HCT116 (cell line): Measurements from ENCODE around the gene CCDC38. TPM values are rescaled to one million over a fixed set of nuclear protein-coding genes. Genes with fewer than 3 reads are reported as not detected.

Source experiments
- ATAC-seq: fragments of 200-7000 bp; cut with Tn5 transposase; 2 replicates; pipeline ENCODE4 v1.9.1; 2020; ENCODE audit warnings: mild to moderate bottlenecking, moderate library complexity
- BruUV-seq: library from RNA; stranded (reverse); fragments of 400-500 nt; replicated peaks from 2 replicates; lab custom pipeline; 2021; lab: Mats Ljungman, UMichigan
- CTCF ChIA-PET: fragments of 300-600 bp; sonication (Branson Sonifier 250); formaldehyde crosslinking; loops from one replicate; lab custom pipeline; 2021; ENCODE audit warnings: antibody characterized with exemption; lab: Charles Lee
- POLR2A ChIA-PET: fragments of 300-600, 350-600 bp; sonication (Branson Sonifier 250); formaldehyde crosslinking; loops from one replicate; lab custom pipeline; 2021; ENCODE audit warnings: antibody characterized with exemption; lab: Charles Lee
- RAD21 ChIA-PET, 2 experiments: fragments of 300-600 bp; sonication (Branson Sonifier 250); formaldehyde crosslinking; loops; one replicate each; lab custom pipeline; 2023; ENCODE audit warnings: low total read pairs in 2 of 2; ENCODE audit not compliant: uncharacterized antibody in 2 of 2, unreplicated experiment in 2 of 2, low non-redundant PET in 1 of 2; lab: Charles Lee
- DNase-seq: peaks from one replicate; pipeline ENCODE4 v3.0.0-alpha.2; 2010; ENCODE audit warnings: low read depth, low spot score
- H2AFZ ChIP-seq: fragments of 200-600 bp; shearing (Covaris generic), sonication (generic); 2 replicates; pipeline ENCODE4 v1.6.1; 2017; ENCODE audit warnings: low read depth, mixed run types, mixed read lengths, antibody characterized with exemption, low read length; ENCODE audit not compliant: poor library complexity, severe bottlenecking
- H3K27ac ChIP-seq: 2 replicates; pipeline ENCODE4 v1.5.1; 2012; ENCODE audit warnings: low read depth, low read length
- H3K27me3 ChIP-seq: fragments of 200-600 bp; sonication (generic); 2 replicates; pipeline ENCODE4 v1.6.1; 2016; ENCODE audit warnings: mixed run types, low read length, mixed read lengths; ENCODE audit not compliant: insufficient read depth
- H3K36me3 ChIP-seq, 2 experiments: fragments of 200-500 bp in 1 of 2; fragments of 200-600 bp in 1 of 2; sonication (Bioruptor generic) in 1 of 2; sonication (generic) in 1 of 2; 2 replicates each; pipeline versions ENCODE4 v1.5.1 to v1.6.1; 2014 to 2016; ENCODE audit warnings: low read length in 2 of 2, inconsistent platforms in 1 of 2, mixed read lengths in 1 of 2, mixed run types in 1 of 2; ENCODE audit not compliant: insufficient read depth in 2 of 2, control insufficient read depth in 1 of 2
- H3K4me1 ChIP-seq, 2 experiments: fragments of 200-600 bp in 1 of 2; sonication (generic) in 1 of 2; 2 replicates each; pipeline versions ENCODE4 v1.5.1 to v1.6.1; 2012 to 2017; ENCODE audit warnings: low read length in 2 of 2, inconsistent platforms in 1 of 2, mild to moderate bottlenecking in 1 of 2, mixed read lengths in 1 of 2, mixed run types in 1 of 2, moderate library complexity in 1 of 2; ENCODE audit not compliant: insufficient read depth in 2 of 2, control insufficient read depth in 1 of 2
- H3K4me2 ChIP-seq: fragments of 200-600 bp; sonication (generic); 2 replicates; pipeline ENCODE4 v1.6.1; 2017; ENCODE audit warnings: mixed run types, low read length, mixed read lengths
- H3K4me3 ChIP-seq, 2 experiments: fragments of 200-600 bp in 1 of 2; sonication (generic) in 1 of 2; replicated peaks in 1 of 2; 2 replicates each; pipeline ENCODE4 v1.5.1; 2011 to 2016; ENCODE audit warnings: low read length in 2 of 2, control low read depth in 1 of 2, low read depth in 1 of 2, mild to moderate bottlenecking in 1 of 2, mixed read lengths in 1 of 2, mixed run types in 1 of 2
- H3K79me2 ChIP-seq: fragments of 200-600 bp; sonication (generic); 2 replicates; pipeline ENCODE4 v1.6.1; 2017; ENCODE audit warnings: mild to moderate bottlenecking, mixed run types, low read length, moderate library complexity, mixed read lengths; ENCODE audit not compliant: insufficient read depth
- H3K9ac ChIP-seq: fragments of 200-600 bp; sonication (generic); 2 replicates; pipeline ENCODE4 v1.6.1; 2016; ENCODE audit warnings: low read length, mixed read lengths
- H3K9me2 ChIP-seq: fragments of 200-600 bp; sonication (generic), shearing (Covaris generic); 2 replicates; pipeline ENCODE4 v1.6.1; 2017; ENCODE audit warnings: mixed run types, mild to moderate bottlenecking, moderate library complexity; ENCODE audit not compliant: insufficient read depth
- H3K9me3 ChIP-seq, 2 experiments: fragments of 200-500 bp in 1 of 2; fragments of 200-600 bp in 1 of 2; sonication (Bioruptor generic) in 1 of 2; sonication (generic) in 1 of 2; 2 replicates each; pipeline ENCODE4 v1.6.1; 2014 to 2017; ENCODE audit warnings: low read length in 2 of 2, mixed read lengths in 2 of 2, inconsistent platforms in 1 of 2, low read depth in 1 of 2, mild to moderate bottlenecking in 1 of 2, mixed run types in 1 of 2, moderate library complexity in 1 of 2; ENCODE audit not compliant: control insufficient read depth in 1 of 2, insufficient read depth in 1 of 2
- H4K20me1 ChIP-seq: fragments of 200-600 bp; sonication (generic), shearing (Covaris generic); 2 replicates; pipeline ENCODE4 v1.6.1; 2017; ENCODE audit warnings: mixed run types, mild to moderate bottlenecking, moderate library complexity; ENCODE audit not compliant: insufficient read depth
- CEBPB ChIP-seq: IDR thresholded peaks from 2 replicates; pipeline ENCODE4 v1.6.1; 2012; ENCODE audit warnings: low read depth
- ELF1 ChIP-seq: IDR thresholded peaks from 2 replicates; pipeline ENCODE4 v1.6.1; 2012; ENCODE audit warnings: low read depth, borderline replicate concordance
- EZH2phosphoT487 ChIP-seq: fragments of 200-600 bp; IDR thresholded peaks from 2 replicates; pipeline ENCODE4 v1.6.1; 2018; ENCODE audit warnings: antibody characterized with exemption, borderline replicate concordance
- FOSL1 ChIP-seq: IDR thresholded peaks from 2 replicates; pipeline ENCODE4 v1.6.1; 2012; ENCODE audit warnings: low read depth
- POLR2AphosphoS5 ChIP-seq: IDR thresholded peaks from 2 replicates; pipeline ENCODE4 v1.6.1; 2011; ENCODE audit warnings: mild to moderate bottlenecking, low read depth, low read length, moderate library complexity
- RAD21 ChIP-seq: IDR thresholded peaks from 2 replicates; pipeline ENCODE4 v1.6.1; 2012; ENCODE audit warnings: low read depth, mild to moderate bottlenecking
- SIN3A ChIP-seq: IDR thresholded peaks from 2 replicates; pipeline ENCODE4 v1.6.1; 2012; ENCODE audit warnings: low read depth
- SP1 ChIP-seq: IDR thresholded peaks from 2 replicates; pipeline ENCODE4 v1.6.1; 2012; ENCODE audit warnings: low read depth
- SRF ChIP-seq: IDR thresholded peaks from 2 replicates; pipeline ENCODE4 v1.6.1; 2012; ENCODE audit warnings: low read depth
- YY1 ChIP-seq: IDR thresholded peaks from 2 replicates; pipeline ENCODE4 v1.6.1; 2011; ENCODE audit warnings: low read length, low read depth, moderate library complexity, mild to moderate bottlenecking; ENCODE audit not compliant: insufficient replicate concordance; ENCODE audit errors: extremely low read depth
- ZFX ChIP-seq: fragments of 450-650 bp; IDR thresholded peaks from 2 replicates; pipeline ENCODE4 v1.6.1; 2017
- ZNF274 ChIP-seq: fragments of 200-500 bp; sonication (Bioruptor generic); IDR thresholded peaks from 2 replicates; pipeline ENCODE4 v1.6.1; 2014; ENCODE audit warnings: mild to moderate bottlenecking, low read depth, low read length, inconsistent platforms
- intact Hi-C: fragments of 100-400 bp; cut with micrococcal nuclease; formaldehyde crosslinking; loops from 2 replicates; pipeline ENCODE4 v1.10.0; 2022
- total RNA-seq: library from RNA; stranded (reverse); gene quantifications from one replicate; pipeline ENCODE4 v1.2.1, GENCODE V29; 2021; ENCODE audit not compliant: unreplicated experiment
- TF ChIP-seq, protein P1 (sequence below): IDR thresholded peaks from 2 replicates; pipeline ENCODE4 v1.6.1; 2012; ENCODE audit warnings: low read depth
- TF ChIP-seq, protein P2 (sequence below): IDR thresholded peaks from 2 replicates; pipeline ENCODE4 v1.6.1; 2012
- TF ChIP-seq, protein P3 (sequence below): IDR thresholded peaks from 2 replicates; pipeline ENCODE4 v1.6.1; 2012

The CCDC38 gene
- total RNA-seq, 1 experiment from 2014 or later = 0.27 TPM

DNA sequence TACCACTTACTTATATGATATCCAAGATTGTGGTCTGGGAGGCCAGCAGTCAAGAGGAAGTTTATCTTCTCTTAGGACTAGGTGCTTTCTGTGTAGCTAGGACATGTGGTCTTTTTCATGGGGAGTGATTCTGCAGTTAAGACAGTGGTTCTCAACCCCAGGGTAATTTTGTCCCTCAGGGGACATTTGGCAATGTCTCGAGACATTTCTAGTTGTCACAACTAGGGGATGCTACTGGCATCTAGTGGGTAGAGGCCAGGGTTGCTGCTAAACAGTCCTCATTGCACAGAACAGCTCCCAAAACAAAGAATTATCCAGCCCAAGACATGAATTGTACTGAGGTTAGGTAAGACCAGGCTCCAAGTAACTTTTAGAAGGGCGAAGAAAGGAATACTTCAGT, 20.7 kb upstream of the CCDC38 start (continued):
- TF ChIP-seq FOSL1 = no peak
- no peak for TF ChIP-seq SP1
- TF ChIP-seq RAD21 = peak; percentile 71
- no peak for TF ChIP-seq SIN3A
- no peak for TF ChIP-seq SRF

DNA sequence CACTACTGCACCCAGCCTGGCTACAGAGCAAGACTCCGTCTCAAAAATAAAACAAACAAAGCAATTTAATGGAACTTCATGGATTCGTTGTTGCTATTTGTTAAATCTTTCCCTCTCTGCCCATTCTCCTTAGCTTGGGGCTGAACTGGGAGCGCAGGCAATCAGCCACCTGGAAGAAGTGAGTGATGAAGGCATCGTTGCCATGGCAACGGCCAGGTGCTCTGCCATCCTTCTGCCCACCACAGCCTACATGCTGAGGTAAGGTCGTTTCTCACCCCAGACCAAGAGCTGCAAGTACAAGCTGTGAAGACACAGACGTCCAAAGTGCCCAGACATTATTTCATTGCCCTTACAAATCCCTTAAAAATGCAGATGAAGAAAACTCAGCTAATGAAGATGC, 19.8 kb upstream of the CCDC38 start:
- no peak for TF ChIP-seq YY1
- TF ChIP-seq, protein P1, sequence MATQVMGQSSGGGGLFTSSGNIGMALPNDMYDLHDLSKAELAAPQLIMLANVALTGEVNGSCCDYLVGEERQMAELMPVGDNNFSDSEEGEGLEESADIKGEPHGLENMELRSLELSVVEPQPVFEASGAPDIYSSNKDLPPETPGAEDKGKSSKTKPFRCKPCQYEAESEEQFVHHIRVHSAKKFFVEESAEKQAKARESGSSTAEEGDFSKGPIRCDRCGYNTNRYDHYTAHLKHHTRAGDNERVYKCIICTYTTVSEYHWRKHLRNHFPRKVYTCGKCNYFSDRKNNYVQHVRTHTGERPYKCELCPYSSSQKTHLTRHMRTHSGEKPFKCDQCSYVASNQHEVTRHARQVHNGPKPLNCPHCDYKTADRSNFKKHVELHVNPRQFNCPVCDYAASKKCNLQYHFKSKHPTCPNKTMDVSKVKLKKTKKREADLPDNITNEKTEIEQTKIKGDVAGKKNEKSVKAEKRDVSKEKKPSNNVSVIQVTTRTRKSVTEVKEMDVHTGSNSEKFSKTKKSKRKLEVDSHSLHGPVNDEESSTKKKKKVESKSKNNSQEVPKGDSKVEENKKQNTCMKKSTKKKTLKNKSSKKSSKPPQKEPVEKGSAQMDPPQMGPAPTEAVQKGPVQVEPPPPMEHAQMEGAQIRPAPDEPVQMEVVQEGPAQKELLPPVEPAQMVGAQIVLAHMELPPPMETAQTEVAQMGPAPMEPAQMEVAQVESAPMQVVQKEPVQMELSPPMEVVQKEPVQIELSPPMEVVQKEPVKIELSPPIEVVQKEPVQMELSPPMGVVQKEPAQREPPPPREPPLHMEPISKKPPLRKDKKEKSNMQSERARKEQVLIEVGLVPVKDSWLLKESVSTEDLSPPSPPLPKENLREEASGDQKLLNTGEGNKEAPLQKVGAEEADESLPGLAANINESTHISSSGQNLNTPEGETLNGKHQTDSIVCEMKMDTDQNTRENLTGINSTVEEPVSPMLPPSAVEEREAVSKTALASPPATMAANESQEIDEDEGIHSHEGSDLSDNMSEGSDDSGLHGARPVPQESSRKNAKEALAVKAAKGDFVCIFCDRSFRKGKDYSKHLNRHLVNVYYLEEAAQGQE = no peak
- no peak for TF ChIP-seq SRF
- TF ChIP-seq ZNF274 = no peak
- TF ChIP-seq, protein P2, sequence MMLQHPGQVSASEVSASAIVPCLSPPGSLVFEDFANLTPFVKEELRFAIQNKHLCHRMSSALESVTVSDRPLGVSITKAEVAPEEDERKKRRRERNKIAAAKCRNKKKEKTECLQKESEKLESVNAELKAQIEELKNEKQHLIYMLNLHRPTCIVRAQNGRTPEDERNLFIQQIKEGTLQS = no peak
- TF ChIP-seq RAD21 = no peak
- TF ChIP-seq ELF1 = no peak
- TF ChIP-seq ZFX = no peak
- TF ChIP-seq EZH2phosphoT487 = no peak
- TF ChIP-seq, protein P3, sequence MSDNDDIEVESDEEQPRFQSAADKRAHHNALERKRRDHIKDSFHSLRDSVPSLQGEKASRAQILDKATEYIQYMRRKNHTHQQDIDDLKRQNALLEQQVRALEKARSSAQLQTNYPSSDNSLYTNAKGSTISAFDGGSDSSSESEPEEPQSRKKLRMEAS = no peak
- TF ChIP-seq FOSL1 = no peak
- TF ChIP-seq POLR2AphosphoS5 = no peak
- TF ChIP-seq CEBPB = no peak
- H2AFZ ChIP-seq = no peak overlapping the region
- RAD21 ChIA-PET = no interaction called here
- no peaks in the 10 kb centered on the region for H3K9me3 ChIP-seq
- no peak overlapping the region for H3K27ac ChIP-seq
- no peaks in the 10 kb centered on the region for H3K9me2 ChIP-seq
- H3K4me2 ChIP-seq = no peak overlapping the region
- H3K79me2 ChIP-seq = no peaks in the 10 kb centered on the region
- CTCF ChIA-PET = interaction anchor here (0.6 to 2.0 kb wide), 4 partner anchors 380 to 1002 kb away, joined by 3 to 4 read pairs (median 3); no protein-coding TSS in a partner anchor
- no peak for ATAC-seq
- no peaks in the 10 kb centered on the region for H3K4me1 ChIP-seq
- no peak for DNase-seq
- no peak overlapping the region for H3K4me3 ChIP-seq
- no peaks in the 10 kb centered on the region for H4K20me1 ChIP-seq
- intact Hi-C loops = loop anchor here (5.0 kb wide), 1 partner anchor 140 kb away; no protein-coding TSS in a partner anchor
- POLR2A ChIA-PET = no interaction called here
- no peak overlapping the region for H3K9ac ChIP-seq
- H3K36me3 ChIP-seq = no peaks in the 10 kb centered on the region
- no TSS peak for BruUV-seq
- no peaks in the 10 kb centered on the region for H3K27me3 ChIP-seq
